ENCODE measurements around the gene RIIAD1.
A peak's percentile ranks its signal among the peaks of the same experiment; 100 is the strongest.

DNA sequence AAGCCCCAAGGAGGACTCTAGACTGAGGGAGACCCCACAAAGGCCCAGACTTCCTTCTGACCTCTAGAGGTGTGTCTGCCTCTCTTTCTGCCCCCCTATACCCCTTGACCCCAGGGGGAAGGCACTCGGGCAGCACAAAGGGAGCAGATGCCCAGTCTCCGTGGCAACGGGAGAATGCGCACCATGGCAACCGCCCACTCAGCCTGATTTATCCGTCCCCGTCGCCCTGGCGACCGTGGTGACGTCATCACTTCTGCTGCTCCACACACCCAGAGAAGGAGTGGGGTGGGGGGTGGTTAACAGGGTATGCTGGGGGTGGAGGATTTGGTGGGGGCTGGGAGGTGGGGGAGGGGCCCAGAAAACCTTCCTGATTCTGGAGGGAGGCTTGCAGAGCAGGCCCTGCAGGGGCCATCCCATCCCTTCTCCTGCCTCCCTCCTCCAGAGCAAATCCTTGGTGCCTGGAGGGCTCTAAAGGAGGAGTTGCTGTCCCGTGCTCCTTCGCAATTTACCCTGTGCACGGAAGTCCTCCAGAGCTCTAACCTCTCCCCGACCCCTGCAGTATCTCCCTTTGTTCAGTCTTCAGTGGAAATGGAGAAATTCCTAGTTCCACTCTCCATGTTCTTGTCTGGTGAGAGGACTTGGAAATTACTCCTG lies 11.0 kb upstream of the RIIAD1 start:
- TF ChIP-seq, protein P1, sequence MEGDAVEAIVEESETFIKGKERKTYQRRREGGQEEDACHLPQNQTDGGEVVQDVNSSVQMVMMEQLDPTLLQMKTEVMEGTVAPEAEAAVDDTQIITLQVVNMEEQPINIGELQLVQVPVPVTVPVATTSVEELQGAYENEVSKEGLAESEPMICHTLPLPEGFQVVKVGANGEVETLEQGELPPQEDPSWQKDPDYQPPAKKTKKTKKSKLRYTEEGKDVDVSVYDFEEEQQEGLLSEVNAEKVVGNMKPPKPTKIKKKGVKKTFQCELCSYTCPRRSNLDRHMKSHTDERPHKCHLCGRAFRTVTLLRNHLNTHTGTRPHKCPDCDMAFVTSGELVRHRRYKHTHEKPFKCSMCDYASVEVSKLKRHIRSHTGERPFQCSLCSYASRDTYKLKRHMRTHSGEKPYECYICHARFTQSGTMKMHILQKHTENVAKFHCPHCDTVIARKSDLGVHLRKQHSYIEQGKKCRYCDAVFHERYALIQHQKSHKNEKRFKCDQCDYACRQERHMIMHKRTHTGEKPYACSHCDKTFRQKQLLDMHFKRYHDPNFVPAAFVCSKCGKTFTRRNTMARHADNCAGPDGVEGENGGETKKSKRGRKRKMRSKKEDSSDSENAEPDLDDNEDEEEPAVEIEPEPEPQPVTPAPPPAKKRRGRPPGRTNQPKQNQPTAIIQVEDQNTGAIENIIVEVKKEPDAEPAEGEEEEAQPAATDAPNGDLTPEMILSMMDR (IDR thresholded peaks at IDR 0.05) = no peak
- TF ChIP-seq TEAD4 (IDR thresholded peaks at IDR 0.05; ENCODE audit: borderline replicate concordance, insufficient read depth) (no peak), MXI1 (IDR thresholded peaks at IDR 0.05; ENCODE audit: low read depth, low read length) (peak; percentile 93), EP300 (IDR thresholded peaks at IDR 0.05; ENCODE audit: borderline replicate concordance in 1 of 2, low read depth in 1 of 2, low read length in 1 of 2) (peak in 1 of 2 experiments; percentile 24; a peak in 1 of 4 replicates), FOSL2 (IDR thresholded peaks at IDR 0.05; ENCODE audit: borderline replicate concordance, low read depth) (no peak), EZH2phosphoT487 (IDR thresholded peaks at IDR 0.05; ENCODE audit: borderline replicate concordance, low read depth) (no peak), POLR2AphosphoS5 (IDR thresholded peaks at IDR 0.05; ENCODE audit: low read depth, low read length) (no peak), SMC3 (IDR thresholded peaks at IDR 0.05; ENCODE audit: low read depth, low read length) (no peak), GABPA (IDR thresholded peaks at IDR 0.05; ENCODE audit: low read depth) (no peak), RAD21 (IDR thresholded peaks at IDR 0.05; ENCODE audit: low read length) (no peak), TAF1 (IDR thresholded peaks at IDR 0.05; ENCODE audit: borderline replicate concordance, low read depth, low read length) (no peak)
- TF ChIP-seq, protein P2, sequence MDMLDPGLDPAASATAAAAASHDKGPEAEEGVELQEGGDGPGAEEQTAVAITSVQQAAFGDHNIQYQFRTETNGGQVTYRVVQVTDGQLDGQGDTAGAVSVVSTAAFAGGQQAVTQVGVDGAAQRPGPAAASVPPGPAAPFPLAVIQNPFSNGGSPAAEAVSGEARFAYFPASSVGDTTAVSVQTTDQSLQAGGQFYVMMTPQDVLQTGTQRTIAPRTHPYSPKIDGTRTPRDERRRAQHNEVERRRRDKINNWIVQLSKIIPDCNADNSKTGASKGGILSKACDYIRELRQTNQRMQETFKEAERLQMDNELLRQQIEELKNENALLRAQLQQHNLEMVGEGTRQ (IDR thresholded peaks at IDR 0.05; ENCODE audit: borderline replicate concordance, low read depth, low read length) = no peak
- TF ChIP-seq, protein P3, sequence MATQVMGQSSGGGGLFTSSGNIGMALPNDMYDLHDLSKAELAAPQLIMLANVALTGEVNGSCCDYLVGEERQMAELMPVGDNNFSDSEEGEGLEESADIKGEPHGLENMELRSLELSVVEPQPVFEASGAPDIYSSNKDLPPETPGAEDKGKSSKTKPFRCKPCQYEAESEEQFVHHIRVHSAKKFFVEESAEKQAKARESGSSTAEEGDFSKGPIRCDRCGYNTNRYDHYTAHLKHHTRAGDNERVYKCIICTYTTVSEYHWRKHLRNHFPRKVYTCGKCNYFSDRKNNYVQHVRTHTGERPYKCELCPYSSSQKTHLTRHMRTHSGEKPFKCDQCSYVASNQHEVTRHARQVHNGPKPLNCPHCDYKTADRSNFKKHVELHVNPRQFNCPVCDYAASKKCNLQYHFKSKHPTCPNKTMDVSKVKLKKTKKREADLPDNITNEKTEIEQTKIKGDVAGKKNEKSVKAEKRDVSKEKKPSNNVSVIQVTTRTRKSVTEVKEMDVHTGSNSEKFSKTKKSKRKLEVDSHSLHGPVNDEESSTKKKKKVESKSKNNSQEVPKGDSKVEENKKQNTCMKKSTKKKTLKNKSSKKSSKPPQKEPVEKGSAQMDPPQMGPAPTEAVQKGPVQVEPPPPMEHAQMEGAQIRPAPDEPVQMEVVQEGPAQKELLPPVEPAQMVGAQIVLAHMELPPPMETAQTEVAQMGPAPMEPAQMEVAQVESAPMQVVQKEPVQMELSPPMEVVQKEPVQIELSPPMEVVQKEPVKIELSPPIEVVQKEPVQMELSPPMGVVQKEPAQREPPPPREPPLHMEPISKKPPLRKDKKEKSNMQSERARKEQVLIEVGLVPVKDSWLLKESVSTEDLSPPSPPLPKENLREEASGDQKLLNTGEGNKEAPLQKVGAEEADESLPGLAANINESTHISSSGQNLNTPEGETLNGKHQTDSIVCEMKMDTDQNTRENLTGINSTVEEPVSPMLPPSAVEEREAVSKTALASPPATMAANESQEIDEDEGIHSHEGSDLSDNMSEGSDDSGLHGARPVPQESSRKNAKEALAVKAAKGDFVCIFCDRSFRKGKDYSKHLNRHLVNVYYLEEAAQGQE (IDR thresholded peaks at IDR 0.05; ENCODE audit: low read depth, low read length) = no peak
- TF ChIP-seq, protein P4, sequence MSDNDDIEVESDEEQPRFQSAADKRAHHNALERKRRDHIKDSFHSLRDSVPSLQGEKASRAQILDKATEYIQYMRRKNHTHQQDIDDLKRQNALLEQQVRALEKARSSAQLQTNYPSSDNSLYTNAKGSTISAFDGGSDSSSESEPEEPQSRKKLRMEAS (IDR thresholded peaks at IDR 0.05; ENCODE audit: low read depth) = no peak

All from SK-N-SH (cell line).